ENCODE measurements around the gene PURB.
"Not testable (repeated sequence)": the region's sequence is repeated elsewhere in the genome, so short reads cannot be mapped to it uniquely, and the experiment has no call there.

PURB gene

DNA sequence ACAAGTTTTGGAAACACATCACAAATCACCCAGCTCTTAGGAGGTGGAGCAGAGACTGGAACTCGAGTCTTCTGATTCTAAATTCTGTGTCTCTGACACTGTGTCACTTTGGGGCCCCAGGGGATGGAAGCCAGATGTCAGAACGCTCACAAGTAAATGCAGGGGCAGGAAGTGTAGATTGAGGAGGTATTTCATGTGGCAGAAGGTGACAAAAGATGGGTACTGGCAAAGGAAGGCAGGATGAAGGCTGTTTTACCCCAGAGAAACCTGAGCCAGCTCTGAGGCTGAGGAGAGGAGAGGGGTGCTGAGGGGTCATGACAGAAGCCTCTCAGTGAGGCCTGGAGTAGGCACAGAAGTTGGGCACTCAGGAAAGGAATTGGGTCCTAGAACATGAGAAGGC lies 6.0 kb upstream of the PURB start:
- no peak for DNase-seq

DNA sequence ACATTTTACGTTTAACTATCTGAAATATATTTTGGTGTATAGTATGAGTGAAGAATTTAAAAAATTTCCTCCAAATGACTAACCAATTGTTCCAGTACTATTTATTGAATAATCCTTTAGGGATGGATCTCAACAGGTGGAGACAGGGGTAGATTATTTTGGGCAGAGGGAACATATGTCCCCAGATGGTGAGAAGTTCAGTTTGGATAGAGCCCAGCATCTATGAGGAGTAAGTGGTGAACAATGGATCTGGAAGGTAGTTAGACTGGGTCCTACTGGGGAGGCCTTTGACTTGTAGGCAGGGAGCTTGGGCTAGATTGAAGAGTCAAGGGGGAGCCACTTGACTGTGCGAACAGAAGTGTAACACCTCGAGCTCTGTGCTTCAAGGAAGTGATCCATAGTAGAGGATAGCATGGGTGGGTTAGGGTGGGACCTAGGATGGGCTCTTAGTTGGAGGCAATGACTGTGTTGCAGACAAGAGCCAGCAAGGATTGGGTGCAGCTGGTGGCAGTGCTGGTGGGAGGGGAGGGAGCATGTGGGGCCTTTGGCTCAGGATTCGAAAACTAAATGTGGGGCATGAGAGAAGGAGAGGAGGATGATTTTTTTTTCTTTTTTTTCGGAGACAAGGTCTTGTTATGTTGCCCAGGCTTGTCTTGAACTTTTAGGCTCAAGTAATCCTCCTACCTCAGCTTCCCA lies 3.9 kb upstream of the PURB start:
- DNase-seq: no peak

DNA sequence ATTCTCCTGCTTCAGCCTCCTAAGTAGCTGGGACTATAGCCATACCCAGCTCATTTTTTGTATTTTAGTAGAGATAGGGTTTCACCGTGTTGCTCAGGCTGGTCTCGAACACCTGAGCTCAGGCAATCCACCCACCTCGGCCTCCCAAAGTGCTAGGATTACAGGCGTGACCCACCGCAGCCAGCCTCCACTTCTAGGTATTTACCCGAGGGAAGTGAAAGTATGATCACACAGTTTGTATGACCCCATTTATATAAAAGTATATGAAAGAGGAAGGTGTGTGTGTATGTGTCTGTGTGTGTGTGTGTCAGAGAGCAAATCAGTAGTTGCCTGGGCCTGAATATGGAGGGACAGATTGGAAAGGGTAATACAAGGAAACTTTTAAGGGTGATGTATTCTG lies 2.0 kb upstream of the PURB start:
- no peak for DNase-seq

DNA sequence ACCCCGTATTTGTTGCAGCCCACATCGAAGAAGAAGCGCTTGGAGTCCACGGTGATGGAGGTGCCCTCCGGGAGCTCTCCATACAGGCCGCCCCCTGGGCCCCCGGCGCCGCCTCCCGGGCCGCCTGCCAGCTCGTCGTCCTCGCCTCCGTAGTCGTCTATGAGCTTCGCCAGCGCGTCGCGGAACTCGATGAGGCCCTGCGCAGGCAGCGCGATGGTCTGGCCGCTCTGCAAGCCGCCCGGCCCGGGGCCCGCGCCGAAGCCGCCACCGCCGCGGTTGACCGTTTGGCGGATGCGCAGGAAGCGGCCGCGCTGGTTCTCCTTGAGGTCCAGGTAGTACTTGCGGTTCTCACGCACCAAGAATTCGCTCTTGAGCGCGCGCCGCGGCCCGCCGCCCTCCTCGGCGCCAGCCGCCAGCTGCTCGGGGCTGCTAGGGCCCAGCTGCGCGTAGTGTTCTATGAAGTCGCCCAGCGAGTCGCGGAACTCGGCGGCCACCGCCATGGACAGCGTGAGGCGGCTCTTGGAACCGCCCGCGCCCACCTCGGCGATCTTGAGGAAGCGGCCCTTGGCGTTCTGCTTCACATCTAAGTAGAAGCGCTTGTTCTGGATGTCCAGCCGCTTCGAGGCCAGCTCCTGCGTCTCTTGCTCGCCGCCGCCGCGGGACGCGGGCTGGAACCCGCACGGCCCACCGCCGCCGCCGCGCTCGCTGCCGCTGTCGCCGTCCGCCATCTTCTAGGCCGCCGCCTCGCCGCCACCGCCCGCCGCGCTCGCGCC lies 523 bp downstream of the PURB start:
- DNase-seq: peak in 1 of 2 experiments; percentile 64

DNA sequence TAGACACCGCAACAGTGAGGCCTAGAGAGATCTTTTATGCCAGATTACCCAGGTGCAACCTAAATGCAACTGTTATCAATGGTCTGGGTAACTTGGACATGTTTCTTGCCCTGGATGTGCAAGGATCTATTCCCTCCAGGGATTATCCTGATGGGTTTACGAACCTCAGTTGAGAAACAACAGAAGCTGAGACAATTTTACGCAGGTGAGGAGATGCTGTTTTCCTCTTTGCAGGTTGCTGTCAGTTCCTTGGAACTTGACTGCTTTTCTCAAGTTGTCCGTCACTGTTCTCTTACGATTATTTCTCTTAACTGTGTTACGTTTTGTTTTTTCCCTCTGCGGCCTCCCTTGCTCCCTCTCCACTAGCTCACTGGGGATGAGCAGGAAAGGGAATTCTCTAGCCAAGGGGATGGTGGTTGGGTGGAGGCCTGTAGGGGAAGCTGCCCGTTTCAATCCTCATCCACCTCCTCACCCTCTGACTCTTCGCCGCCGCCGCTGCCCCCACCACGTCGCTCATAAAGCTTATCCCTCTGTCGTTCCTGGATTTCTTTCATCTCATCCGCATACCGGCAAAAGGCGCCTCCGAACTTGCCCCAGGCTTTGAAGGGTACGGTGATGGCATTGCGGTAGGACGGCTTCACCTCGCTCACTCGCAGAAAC lies 1.2 kb downstream of the PURB start:
- no peak for DNase-seq

DNA sequence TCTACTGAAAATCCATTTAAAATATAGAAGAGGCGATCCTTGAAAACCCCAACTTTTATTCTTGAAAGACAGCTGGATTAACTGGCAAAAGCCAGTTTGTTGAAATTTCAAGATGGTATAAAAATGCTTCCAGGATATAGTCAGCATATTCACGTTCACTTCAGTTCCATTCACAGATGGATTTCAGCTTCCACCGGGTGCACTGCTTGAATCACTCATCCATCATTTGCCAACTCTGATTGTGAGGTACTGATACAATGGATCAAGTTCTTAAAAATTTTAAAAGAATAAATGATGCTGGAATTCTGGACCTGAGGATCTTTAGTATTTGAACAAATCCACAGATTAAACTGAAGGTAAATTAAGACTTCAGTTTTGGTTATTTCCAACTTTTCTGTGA lies 2.4 kb downstream of the PURB start:
- no peak for DNase-seq

DNA sequence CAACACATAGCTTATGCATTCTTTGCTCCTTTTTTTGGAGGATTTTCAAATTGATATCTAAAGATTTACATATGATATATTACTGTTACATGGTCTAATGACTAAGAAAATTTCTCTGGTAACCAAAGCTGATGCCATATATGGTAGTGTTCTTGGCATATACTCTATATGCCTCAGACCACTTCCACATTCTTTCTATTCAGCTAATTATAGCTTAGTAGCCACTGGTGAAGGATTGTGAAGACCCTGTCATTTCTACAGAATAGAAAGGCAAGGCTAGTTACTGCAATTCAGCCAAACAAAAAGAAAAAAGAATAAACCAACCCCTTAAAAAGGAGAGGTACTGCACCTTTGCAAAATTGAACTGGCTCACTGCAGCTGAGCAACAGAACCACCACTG lies 3.7 kb downstream of the PURB start:
- DNase-seq: no peak

DNA sequence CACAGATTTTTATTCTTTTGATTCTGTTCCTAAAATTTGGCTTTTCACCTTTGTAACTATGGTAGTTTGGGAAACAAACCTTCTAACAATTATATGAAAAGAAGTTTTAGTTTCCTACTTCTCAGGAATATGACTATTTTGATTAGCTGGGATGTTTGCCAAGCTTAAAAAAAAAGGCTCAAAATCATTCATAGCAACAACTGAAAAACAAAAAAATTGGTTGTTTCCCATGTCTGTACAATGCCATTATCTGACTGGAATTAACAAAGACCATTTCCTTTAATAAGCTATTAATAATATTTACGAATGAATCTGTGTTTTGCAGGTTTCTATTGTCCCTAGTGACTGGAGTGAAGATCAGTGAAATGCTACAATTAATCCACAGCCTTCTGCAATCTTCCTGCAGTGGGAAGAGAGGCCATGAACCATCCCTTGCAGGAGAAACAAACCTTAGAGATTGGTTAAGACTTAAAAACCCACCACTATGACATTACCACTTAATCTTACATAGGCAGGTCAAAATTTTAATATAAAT lies 4.2 kb downstream of the PURB start:
- DNase-seq: no peak

DNA sequence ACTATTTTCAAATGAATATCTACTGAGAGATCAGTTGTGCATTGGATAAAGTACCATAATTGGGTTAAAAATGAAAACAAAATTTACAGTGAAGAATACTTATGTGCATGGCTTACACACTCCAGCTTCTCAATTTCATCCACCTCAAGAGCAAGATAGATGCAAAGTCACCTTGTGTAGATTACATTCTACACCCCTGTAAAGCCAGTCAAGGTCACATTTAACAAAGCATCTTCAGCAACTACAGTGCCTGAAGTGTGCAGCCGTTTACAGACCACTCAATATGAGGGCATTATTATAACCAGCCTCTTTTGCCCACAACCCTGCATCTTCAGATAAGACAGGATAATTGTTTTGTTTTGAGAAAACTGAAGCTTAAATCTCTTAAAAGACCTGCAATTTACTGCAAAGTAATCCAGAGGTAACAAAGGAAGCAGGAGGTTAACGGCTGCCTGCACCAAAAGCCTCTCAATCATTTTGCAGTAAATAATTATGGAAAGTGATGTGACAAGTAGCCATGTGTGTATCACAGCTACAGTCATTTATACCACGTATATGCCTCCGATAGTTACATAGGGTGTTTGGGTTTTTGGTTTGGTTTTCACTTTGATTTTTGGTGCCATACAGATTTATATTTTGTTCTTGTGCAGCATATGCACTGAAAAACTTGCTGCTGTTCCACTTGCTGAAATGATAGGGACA lies 4.9 kb downstream of the PURB start:
- no peak for DNase-seq

DNA sequence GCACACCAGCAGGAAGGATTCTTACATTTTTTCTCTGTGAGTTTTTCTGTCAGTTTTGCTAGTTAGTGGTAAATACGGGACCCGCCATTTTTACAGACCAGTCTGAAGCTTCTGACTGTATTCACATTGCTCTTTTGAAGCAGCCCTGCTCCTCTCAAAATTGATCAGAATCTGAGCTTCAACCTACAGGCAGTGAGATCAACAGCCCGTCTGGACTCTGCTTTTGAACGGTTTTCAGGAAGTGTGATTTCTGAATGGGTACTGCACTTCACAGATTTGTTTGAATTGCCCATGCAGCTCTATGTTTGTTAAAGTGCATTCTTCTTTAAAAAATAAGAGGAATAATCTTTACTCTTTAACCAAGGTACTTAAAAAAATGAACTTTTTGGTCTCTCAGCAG lies 8.9 kb downstream of the PURB start:
- DNase-seq: no peak

DNA sequence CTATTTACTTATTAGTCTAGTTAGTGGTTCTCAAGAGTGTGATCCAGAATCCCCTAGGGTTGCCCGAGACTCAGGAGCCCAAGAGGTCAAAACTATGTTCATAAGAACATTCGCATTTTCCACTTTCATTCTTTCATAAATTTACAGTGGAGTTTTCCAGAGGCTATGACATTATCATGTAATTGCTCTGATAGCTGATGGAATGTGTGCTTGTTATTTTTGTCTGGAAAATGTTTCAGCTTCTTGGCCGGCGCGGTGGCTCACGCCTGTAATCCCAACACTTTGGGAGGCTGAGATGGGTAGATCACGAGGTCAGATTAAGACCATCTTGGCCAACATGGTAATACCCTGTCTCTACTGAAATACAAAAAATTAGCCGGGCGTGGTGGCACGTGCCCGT lies 10.1 kb downstream of the PURB start:
- DNase-seq: no peak

DNA sequence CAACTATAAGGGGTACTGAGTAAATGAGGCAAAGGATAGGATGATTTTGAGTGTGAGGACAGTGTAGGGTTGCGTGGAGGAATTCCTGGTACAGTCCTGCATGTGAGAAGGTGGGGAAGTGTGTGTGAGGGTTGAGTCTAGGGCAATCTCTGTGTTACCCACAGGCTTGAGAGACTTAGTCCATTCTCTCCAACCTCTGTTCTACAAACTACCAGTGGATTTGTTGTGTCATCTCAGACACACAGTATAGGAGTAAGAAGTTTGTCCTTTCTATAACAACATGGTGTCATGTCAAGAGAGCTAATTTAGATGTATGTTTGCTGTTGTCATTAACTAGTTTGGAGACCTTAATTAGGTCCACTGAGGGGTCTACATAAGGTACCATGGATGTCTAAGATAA lies 12.5 kb downstream of the PURB start:
- no peak for DNase-seq

DNA sequence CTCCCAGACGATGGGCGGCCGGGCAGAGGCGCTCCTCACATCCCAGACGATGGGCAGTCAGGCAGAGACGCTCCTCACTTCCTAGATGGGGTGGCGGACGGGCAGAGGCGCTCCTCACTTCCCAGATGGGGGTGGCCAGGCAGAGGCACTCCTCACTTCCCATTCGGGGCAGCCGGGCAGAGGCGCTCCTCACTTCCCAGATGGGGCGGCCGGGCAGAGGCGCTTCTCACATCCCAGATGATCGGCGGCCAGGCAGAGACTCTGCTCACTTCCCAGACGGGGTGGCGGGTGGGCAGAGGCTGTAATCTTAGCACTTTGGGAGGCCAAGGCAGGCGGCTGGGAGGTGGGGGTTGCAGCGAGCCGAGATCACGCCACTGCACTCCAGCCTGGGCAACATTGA lies 13.4 kb downstream of the PURB start:
- not testable (repeated sequence) for DNase-seq

DNA sequence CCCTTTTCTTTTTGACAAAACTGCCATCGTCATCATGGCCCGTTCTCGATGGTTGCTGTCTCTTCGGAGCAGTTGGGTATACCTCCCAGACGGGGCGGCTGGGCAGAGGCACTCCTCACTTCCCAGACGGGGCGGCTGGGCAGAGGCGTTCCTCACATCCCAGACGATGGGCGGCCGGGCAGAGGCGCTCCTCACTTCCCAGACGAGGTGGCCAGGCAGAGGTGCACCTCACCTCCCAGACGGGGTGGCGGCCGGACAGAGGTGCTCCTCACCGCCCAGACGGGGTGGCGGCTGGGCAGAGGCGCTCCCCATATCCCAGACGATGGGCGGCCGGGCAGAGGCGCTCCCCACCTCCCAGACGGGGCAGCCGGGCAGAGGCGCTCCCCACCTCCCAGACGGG lies 14.6 kb downstream of the PURB start:
- DNase-seq: not testable (repeated sequence)

DNA sequence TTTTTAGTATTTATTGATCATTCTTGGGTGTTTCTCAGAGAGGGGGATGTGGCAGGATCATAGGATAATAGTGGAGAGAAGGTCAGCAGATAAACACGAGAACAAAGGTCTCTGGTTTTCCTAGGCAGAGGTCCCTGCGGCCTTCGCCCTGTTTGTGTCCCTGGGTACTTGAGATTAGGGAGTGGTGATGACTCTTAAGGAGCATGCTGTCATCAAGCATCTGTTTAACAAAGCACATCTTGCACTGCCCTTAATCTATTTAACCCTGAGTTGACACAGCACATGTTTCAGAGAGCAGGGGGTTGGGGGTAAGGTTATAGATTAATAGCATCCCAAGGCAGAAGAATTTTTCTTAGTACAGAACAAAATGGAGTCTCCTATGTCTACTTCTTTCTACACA lies 15.0 kb downstream of the PURB start:
- DNase-seq: not testable (repeated sequence)

DNA sequence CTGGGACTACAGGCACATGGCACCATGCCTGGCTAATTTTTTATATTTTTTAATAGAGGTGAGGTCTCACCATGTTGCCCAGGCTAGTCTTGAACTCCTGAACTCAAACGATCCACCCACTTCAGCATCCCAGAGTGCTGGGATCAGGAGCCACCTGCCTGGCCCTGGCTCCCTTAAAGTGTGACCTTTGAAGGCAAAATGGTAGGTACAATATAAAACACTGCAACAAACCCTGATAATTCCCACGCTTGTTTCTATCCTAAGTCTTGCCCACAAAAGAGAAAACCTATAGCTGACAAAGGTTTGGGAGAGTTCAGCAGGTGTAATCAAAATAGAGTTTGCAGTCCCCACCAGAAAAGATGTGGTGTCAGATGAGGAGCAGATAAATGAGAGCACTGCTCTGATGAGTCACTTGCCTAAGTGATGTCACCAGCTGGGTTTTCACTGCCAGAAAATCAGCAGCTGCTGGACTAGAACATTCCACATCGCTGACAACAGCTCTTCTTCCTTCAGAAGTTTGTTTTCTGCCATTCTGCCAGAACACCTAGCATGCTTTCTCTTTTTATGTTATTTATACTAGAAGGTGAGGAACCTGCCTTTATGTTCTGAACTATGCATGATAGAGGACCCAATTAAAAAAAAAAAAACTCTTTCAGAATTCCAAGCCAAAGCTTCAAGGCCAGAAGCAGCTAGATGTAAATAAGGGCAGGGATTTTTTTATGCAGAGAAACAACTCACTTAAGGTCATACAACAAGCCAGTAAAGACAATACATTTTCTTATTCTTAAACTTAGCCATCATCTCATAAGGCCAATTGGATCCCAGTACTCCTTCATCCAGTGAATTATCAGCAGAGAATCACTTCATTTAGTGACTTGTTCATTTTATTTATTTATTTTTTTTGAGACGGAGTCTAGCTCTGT lies 18.0 kb downstream of the PURB start:
- peak in 1 of 2 experiments; percentile 20 for DNase-seq

DNA sequence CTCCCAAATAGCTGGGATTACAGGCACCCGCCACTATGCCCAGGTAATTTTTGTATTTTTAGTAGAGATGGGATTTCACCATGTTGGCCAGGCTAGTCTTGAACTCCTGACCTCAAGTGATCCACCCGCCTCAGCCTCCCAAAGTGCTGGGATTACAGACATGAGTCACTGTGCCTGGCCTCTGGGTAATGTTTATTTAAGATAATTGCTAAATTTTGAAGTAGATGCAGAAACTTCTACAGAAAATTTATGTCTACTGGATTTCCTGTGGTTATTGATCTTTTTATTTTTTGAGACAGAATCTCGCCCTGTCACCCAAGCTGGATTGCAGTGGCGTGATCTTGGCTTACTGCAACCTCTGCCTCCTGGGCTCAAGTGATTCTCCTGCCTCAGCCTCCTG lies 23.4 kb downstream of the PURB start:
- not testable (repeated sequence) for DNase-seq

DNA sequence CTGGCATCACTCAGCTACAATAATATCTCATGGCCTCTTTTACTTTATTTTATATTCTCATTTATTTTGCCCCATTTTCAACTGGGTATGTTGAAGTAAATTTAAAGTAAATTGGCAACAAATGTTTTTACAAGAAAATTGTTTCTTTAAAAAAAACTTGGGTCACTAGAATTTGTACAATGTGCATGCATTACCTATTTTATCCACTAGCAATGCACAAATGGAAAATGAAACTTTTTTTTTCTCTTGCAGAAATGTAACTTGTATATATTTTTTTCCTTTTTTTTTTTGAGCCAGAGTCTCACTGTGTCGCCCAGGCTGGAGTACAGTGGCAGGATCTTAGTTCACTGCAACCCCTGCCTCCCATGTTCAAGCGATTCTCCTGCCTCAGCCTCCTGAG lies 27.2 kb downstream of the PURB start:
- no peak for DNase-seq

DNA sequence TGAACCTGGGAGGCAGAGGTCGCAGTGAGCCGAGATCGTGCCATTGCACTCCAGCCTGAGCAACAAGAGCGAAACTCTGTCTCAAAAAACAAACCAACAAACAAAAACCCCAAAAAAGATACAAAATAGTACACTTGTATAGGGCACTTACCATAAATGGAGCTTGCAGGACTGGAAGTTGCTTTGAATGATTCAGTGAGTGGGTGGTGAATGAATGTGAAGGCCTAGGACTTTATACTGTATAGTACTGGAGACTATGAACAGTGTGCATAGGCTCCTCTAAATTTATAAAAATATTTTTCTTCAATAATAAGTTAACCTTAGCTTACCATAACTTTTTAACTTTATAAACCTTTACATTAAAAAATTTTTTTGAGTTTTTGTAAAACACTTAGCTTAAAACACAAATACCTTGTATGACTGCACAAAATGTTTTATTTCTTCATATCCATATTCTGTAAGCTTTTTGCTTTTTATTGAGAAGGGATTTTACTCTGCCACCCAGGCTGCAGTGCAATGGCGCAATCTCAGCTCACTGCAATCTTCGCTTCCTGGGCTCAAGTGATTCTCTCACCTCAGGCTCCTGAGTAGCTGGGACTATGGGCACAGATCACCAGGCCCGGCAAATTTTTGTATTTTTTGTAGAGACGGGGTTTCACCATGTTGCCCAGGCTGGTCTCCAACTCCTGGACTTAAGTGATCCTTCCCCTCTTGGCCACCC lies 30.5 kb downstream of the PURB start:
- DNase-seq: no peak

DNA sequence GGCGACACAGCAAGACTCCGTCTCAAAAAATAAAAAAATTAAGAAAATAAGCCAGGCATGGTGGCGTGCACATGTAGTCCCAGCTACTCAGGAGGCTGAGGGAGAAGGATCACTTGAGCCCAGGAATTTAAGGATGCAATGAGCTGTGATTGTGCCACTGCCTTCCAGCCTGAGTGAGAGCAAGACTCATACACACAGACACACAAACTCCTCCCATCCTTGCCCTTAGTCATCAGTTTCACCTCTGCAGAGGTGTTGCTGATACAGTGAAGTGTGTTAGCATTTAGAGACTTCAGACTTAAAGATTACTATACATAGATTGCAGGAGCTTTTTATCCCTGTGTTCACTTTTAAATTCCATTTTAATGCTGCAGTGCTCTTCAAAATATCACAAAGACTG lies 31.9 kb downstream of the PURB start:
- DNase-seq: no peak

DNA sequence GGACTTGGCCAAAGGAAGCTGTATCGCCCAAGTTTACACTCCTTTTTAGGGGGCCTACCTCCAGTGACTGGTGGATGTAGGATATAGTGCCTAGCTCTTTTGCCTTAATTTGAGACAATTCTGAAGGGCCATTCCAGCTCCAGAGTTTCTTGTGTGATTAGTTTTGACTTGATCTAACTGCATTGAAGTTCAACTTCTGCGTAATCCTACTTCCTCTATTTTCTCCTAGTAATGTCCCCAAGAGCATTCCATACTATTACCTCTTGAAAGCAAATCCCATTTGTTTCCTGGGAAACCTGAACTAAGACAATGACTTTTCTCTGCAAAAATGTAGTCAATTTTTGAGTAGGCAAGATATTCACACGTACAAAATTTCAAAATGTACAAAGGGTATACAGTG lies 32.7 kb downstream of the PURB start:
- no peak for DNase-seq

All from NCI-H446 (cell line).